ENCODE measurements around the gene IPO9. TPM values are rescaled to one million over a fixed set of nuclear protein-coding genes. Genes with fewer than 3 reads are reported as not detected.
"Not testable (repeated sequence)": the region's sequence is repeated elsewhere in the genome, so short reads cannot be mapped to it uniquely, and the experiment has no call there.

IPO9 gene
- total and polyA plus RNA-seq, 2 of the 4 experiments (the other 2 are of a cell fraction): 14.0 to 23.4 TPM

- no peak for TF ChIP-seq BHLHE40 (IDR thresholded peaks at IDR 0.05; ENCODE audit: low read depth, low read length)
These were observed 70.9 kb downstream of the IPO9 start (continued) for GRCh38 chr1:201899683-201900429.

- Histone ChIP-seq H3K9me1 (ENCODE audit: insufficient read depth, low read length) (peaks cover 27% of the 10 kb centered on the region), H3K27me3 (ENCODE audit: control insufficient read depth, insufficient read depth, low read length) (no peaks in the 10 kb centered on the region), H2AK5ac (ENCODE audit: low read depth, low read length) (peak overlapping the region; percentile 11; the same call in 1 of the 2 replicates), H3K23ac (ENCODE audit: low read depth, low read length) (no peak overlapping the region), H3K14ac (replicated peaks; ENCODE audit: low read depth, low read length) (no peak overlapping the region; the same call in 1 of the 2 replicates), H3K27ac (ENCODE audit: insufficient read depth, low read length) (no peak overlapping the region), H3K4me2 (ENCODE audit: low read depth, low read length) (no peak overlapping the region), H3K4me3 (ENCODE audit: insufficient read depth, low read depth, low read length) (no peak overlapping the region), H4K91ac (ENCODE audit: insufficient read depth, low read depth, low read length) (no peak overlapping the region), H3K36me3 (ENCODE audit: control insufficient read depth, insufficient read depth, low read length) (peaks cover 38% of the 10 kb centered on the region), H3K56ac (ENCODE audit: extremely low read depth, insufficient read depth, low read length) (no peak overlapping the region), H4K8ac (ENCODE audit: low read depth in 2 of 2, low read length in 2 of 2) (no peak overlapping the region), H3K18ac (ENCODE audit: low read depth, low read length) (no peak overlapping the region), H3K9ac (ENCODE audit: low read depth, low read length) (no peak overlapping the region), H3K79me1 (ENCODE audit: low read depth in 1 of 2, low read length in 2 of 2) (peaks cover 23 to 55% of the 10 kb centered on the region in 2 experiments), H3K4ac (ENCODE audit: low read depth, low read length) (no peak overlapping the region), H2AFZ (replicated peaks; ENCODE audit: low read length, poor library complexity) (no peak overlapping the region), H2BK20ac (ENCODE audit: low read depth, low read length) (peak overlapping the region; percentile 9; the same call in 1 of the 2 replicates), H2AK9ac (replicated peaks; ENCODE audit: low read depth, low read length, poor library complexity) (no peak overlapping the region), H3K4me1 (ENCODE audit: control insufficient read depth, insufficient read depth, low read length) (peaks cover 33% of the 10 kb centered on the region), H4K5ac (ENCODE audit: low read depth, low read length) (no peak overlapping the region), H4K20me1 (ENCODE audit: insufficient read depth, low read length) (no peaks in the 10 kb centered on the region), H2BK5ac (ENCODE audit: low read depth, low read length, poor library complexity, severe bottlenecking) (no peak overlapping the region), H3K9me3 (ENCODE audit: control insufficient read depth, insufficient read depth, low read length) (no peaks in the 10 kb centered on the region), H2BK120ac (ENCODE audit: low read depth, low read length) (no peak overlapping the region), H2BK15ac (ENCODE audit: low read depth, low read length) (no peak overlapping the region)
- intact Hi-C loops (cut with micrococcal nuclease): no loop called here
- dilution Hi-C loops (cut with HindIII; ENCODE audit: low sequenced_read_pairs, unreplicated experiment): no loop called here
- in situ Hi-C loops (cut with MboI; ENCODE audit: low sequenced_read_pairs): no loop called here
- ATAC-seq (ENCODE audit: low read depth) (no peak), DNase-seq (no peak)
- POLR2A ChIA-PET (ENCODE audit: unreplicated experiment): no interaction called here
- no TSS peak for BruUV-seq (replicated peaks)
- TF ChIP-seq RCOR1 (IDR thresholded peaks at IDR 0.05; ENCODE audit: insufficient replicate concordance, low read length): no peak
- CTCF ChIA-PET: no interaction called here
- 55% methylated on average over 3 of the region's 5 CpGs; no CpG with 5 or more reads in 1 of the 2 experiments for WGBS, 2 experiments (ENCODE audit: extremely low coverage in 2 of 2, insufficient read length in 1 of 2)
These were observed 71.5 kb downstream of the IPO9 start for GRCh38 chr1:201900476-201900875.

- H3K18ac ChIP-seq (ENCODE audit: low read depth, low read length); H2AFZ ChIP-seq (replicated peaks; ENCODE audit: low read length, poor library complexity); H3K9me3 ChIP-seq (ENCODE audit: control insufficient read depth, insufficient read depth, low read length); H3K23ac ChIP-seq (ENCODE audit: low read depth, low read length); ATAC-seq (ENCODE audit: low read depth); CTCF ChIA-PET; H2BK15ac ChIP-seq (ENCODE audit: low read depth, low read length); H4K91ac ChIP-seq (ENCODE audit: insufficient read depth, low read depth, low read length); H3K14ac ChIP-seq (replicated peaks; ENCODE audit: low read depth, low read length); H3K4me3 ChIP-seq (ENCODE audit: insufficient read depth, low read depth, low read length); H4K8ac ChIP-seq (ENCODE audit: low read depth in 2 of 2, low read length in 2 of 2); BruUV-seq (replicated peaks); H2BK120ac ChIP-seq (ENCODE audit: low read depth, low read length); H4K20me1 ChIP-seq (ENCODE audit: insufficient read depth, low read length); H2BK5ac ChIP-seq (ENCODE audit: low read depth, low read length, poor library complexity, severe bottlenecking); dilution Hi-C loops (cut with HindIII; ENCODE audit: low sequenced_read_pairs, unreplicated experiment); H3K9ac ChIP-seq (ENCODE audit: low read depth, low read length); H3K4ac ChIP-seq (ENCODE audit: low read depth, low read length); POLR2A ChIA-PET (ENCODE audit: unreplicated experiment); H3K56ac ChIP-seq (ENCODE audit: extremely low read depth, insufficient read depth, low read length); H3K4me2 ChIP-seq (ENCODE audit: low read depth, low read length); DNase-seq; H4K5ac ChIP-seq (ENCODE audit: low read depth, low read length); H2AK5ac ChIP-seq (ENCODE audit: low read depth, low read length); H3K27ac ChIP-seq (ENCODE audit: insufficient read depth, low read length); in situ Hi-C loops (cut with MboI; ENCODE audit: low sequenced_read_pairs); H2BK20ac ChIP-seq (ENCODE audit: low read depth, low read length); H3K27me3 ChIP-seq (ENCODE audit: control insufficient read depth, insufficient read depth, low read length); intact Hi-C loops (cut with micrococcal nuclease); H2AK9ac ChIP-seq (replicated peaks; ENCODE audit: low read depth, low read length, poor library complexity): not testable (repeated sequence)
- Histone ChIP-seq H3K79me1 (ENCODE audit: low read depth in 1 of 2, low read length in 2 of 2) (peaks cover 23 to 61% of the 10 kb centered on the region in 2 experiments), H3K36me3 (ENCODE audit: control insufficient read depth, insufficient read depth, low read length) (peaks cover 42% of the 10 kb centered on the region), H3K9me1 (ENCODE audit: insufficient read depth, low read length) (peaks cover 32% of the 10 kb centered on the region), H3K4me1 (ENCODE audit: control insufficient read depth, insufficient read depth, low read length) (peaks cover 37% of the 10 kb centered on the region)
- WGBS, 2 experiments (ENCODE audit: extremely low coverage in 2 of 2, insufficient read length in 1 of 2): no CpG with 5 or more reads among the region's 6 CpGs
These were observed 72.1 kb downstream of the IPO9 start for GRCh38 chr1:201901036-201901435.
